ENCODE data around the gene SLC6A15. TPM values are rescaled to one million over a fixed set of nuclear protein-coding genes. Genes with fewer than 3 reads are reported as not detected.

Gene SLC6A15
- total RNA-seq, 1 experiment from 2014 or later, result 90.1 TPM

GRCh38 chr12:84875241-84875640 is 37.4 kb downstream of the SLC6A15 start:
- no peak for DNase-seq (ENCODE audit: extremely low read depth, low read depth)

GRCh38 chr12:84874825-84875139 is 37.8 kb downstream of the SLC6A15 start:
- no peak for DNase-seq (ENCODE audit: extremely low read depth, low read depth)

- DNase-seq (ENCODE audit: extremely low read depth, low read depth), result peak; percentile 65
Measured at GRCh38 chr12:84874125-84874824, 38.3 kb downstream of the SLC6A15 start.

- no peak for DNase-seq (ENCODE audit: extremely low read depth, low read depth)
Measured at GRCh38 chr12:84862186-84862585, 50.4 kb downstream of the SLC6A15 start.

- no peak for DNase-seq (ENCODE audit: extremely low read depth, low read depth)
Measured at GRCh38 chr12:84860718-84861117, 51.9 kb downstream of the SLC6A15 start.

GRCh38 chr12:84858796-84859195 is 53.8 kb downstream of the SLC6A15 start:
- no peak for DNase-seq (ENCODE audit: extremely low read depth, low read depth)

GRCh38 chr12:84857525-84858208 is 54.9 kb downstream of the SLC6A15 start:
- DNase-seq (ENCODE audit: extremely low read depth, low read depth), result no peak

GRCh38 chr12:84856156-84856900 is 56.3 kb downstream of the SLC6A15 start:
- no peak for DNase-seq (ENCODE audit: extremely low read depth, low read depth)

GRCh38 chr12:84843593-84844144 is 68.9 kb downstream of the SLC6A15 start:
- no peak for DNase-seq (ENCODE audit: extremely low read depth, low read depth)

- peak; percentile 54 for DNase-seq (ENCODE audit: extremely low read depth, low read depth)
Measured at GRCh38 chr12:84842406-84843013, 70.1 kb downstream of the SLC6A15 start.

- no peak for DNase-seq (ENCODE audit: extremely low read depth, low read depth)
Measured at GRCh38 chr12:84841591-84841990, 71.0 kb downstream of the SLC6A15 start.

- no peak for DNase-seq (ENCODE audit: extremely low read depth, low read depth)
Measured at GRCh38 chr12:84840356-84840755, 72.2 kb downstream of the SLC6A15 start.

GRCh38 chr12:84826925-84827324 is 85.7 kb downstream of the SLC6A15 start:
- DNase-seq (ENCODE audit: extremely low read depth, low read depth), result no peak

- no peak for DNase-seq (ENCODE audit: extremely low read depth, low read depth)
Measured at GRCh38 chr12:84825149-84825548, 87.5 kb downstream of the SLC6A15 start.

- no peak for DNase-seq (ENCODE audit: extremely low read depth, low read depth)
Measured at GRCh38 chr12:84822525-84822924, 90.1 kb downstream of the SLC6A15 start.

GRCh38 chr12:84816916-84817695 is 95.5 kb downstream of the SLC6A15 start:
- DNase-seq (ENCODE audit: extremely low read depth, low read depth), result no peak

GRCh38 chr12:84814664-84815245 is 97.8 kb downstream of the SLC6A15 start:
- DNase-seq (ENCODE audit: extremely low read depth, low read depth), result no peak

GRCh38 chr12:84813780-84814663 is 98.6 kb downstream of the SLC6A15 start:
- no peak for DNase-seq (ENCODE audit: extremely low read depth, low read depth)

- no peak for DNase-seq (ENCODE audit: extremely low read depth, low read depth)
Measured at GRCh38 chr12:84811291-84811690, 101.3 kb downstream of the SLC6A15 start.

Measured in NCI-H460 (cell line).